IMR-90 (cell line): ENCODE results near the gene ANO9. TPM values are rescaled to one million over a fixed set of nuclear protein-coding genes. Genes with fewer than 3 reads are reported as not detected.

Source experiments
- BHLHE40 ChIP-seq: fragments of 150-350 bp; IDR thresholded peaks from 2 replicates; pipeline ENCODE4 v1.6.1; 2016; ENCODE audit warnings: mild to moderate bottlenecking, low read depth, low read length
- CHD1 ChIP-seq: IDR thresholded peaks from 2 replicates; pipeline ENCODE4 v1.6.1; 2012; ENCODE audit warnings: low read depth, low read length, improper control_type of control experiment
- MAZ ChIP-seq: IDR thresholded peaks from 2 replicates; pipeline ENCODE4 v1.6.1; 2012; ENCODE audit warnings: low read depth, mild to moderate bottlenecking, low read length, improper control_type of control experiment, moderate library complexity, borderline replicate concordance
- RCOR1 ChIP-seq: IDR thresholded peaks from 2 replicates; pipeline ENCODE4 v1.6.1; 2012; ENCODE audit warnings: mild to moderate bottlenecking, low read length, improper control_type of control experiment; ENCODE audit not compliant: insufficient replicate concordance
- RFX5 ChIP-seq: IDR thresholded peaks from 2 replicates; pipeline ENCODE4 v1.8.0; 2012; ENCODE audit warnings: low read depth, mild to moderate bottlenecking, low read length, moderate library complexity
- polyA plus RNA-seq, 3 experiments: library from polyadenylated mRNA; depleted of rRNA; stranded (reverse); fragments of >200 nt; gene quantifications; 2 replicates each; pipeline ENCODE4 v1.2.3, GENCODE V29; 2012; ENCODE audit warnings: low replicate concordance in 1 of 3
- total RNA-seq: library from RNA; depleted of rRNA; stranded (reverse); fragments of >200 nt; gene quantifications from 2 replicates; pipeline ENCODE4 v1.2.3, GENCODE V29; 2012
- TF ChIP-seq, protein P1 (sequence below): fragments of 150-350 bp; IDR thresholded peaks from 2 replicates; pipeline ENCODE4 v1.6.1; 2017; ENCODE audit warnings: mild to moderate bottlenecking, antibody characterized with exemption, low read length, low read depth

ANO9 gene
- total and polyA plus RNA-seq, 2 of the 4 experiments (the other 2 are of a cell fraction), result not detected

DNA sequence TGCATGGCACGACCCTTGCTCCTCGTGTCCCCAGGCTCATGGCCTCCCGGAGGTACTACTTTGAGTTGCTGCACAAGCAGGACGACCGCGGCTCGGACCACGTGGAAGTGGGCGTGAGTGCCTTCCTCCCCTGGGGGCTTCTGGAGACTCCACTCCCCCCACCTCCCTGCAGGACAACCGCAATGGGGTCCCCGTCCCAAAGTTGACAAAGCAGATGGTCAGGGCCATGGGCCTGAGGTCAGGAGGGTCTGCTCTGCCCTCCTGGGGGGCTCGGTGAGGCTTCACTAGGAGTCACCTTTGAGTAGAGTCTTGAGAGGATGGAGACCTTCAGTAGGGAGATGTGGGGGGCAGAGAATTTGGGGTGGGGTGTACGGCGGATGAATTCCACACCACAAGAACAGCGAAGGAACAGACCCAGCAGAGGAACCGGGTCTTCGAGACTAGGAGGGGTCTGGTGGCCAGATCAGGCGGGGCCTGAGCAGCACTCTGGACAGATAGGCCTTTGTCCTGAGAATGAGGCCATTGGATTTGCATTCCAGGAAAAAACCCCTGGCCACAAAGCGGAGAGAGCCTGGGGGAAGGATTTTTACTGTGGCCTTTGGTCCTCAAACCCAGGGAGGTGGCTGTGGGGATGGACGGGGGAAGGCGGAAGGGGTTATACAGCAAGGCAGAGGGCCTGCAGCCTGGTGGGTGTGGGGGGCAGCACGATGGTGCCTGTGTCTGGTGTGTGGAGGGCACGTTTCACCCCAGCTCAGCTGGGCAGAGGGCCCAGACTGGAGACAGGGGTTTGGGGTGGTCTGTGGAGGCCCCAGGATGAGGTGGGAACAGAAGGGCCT lies 67.9 kb downstream of the ANO9 start (continued):
- TF ChIP-seq, protein P1, sequence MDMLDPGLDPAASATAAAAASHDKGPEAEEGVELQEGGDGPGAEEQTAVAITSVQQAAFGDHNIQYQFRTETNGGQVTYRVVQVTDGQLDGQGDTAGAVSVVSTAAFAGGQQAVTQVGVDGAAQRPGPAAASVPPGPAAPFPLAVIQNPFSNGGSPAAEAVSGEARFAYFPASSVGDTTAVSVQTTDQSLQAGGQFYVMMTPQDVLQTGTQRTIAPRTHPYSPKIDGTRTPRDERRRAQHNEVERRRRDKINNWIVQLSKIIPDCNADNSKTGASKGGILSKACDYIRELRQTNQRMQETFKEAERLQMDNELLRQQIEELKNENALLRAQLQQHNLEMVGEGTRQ, result no peak
- TF ChIP-seq RFX5 (no peak), RCOR1 (no peak), BHLHE40 (no peak), MAZ (no peak), CHD1 (no peak)
